RWPE2 (cell line): Measurements from ENCODE around the gene MTA3.

Experiments
- ATAC-seq: fragments of 200-7000 bp; cut with Tn5 transposase; 3 replicates; pipeline ENCODE4 v1.9.1; 2021; ENCODE audit warnings: low read depth
- DNase-seq: peaks from one replicate; pipeline ENCODE4 v3.0.0-alpha.2; 2020; ENCODE audit warnings: low spot score
- H3K27ac ChIP-seq: fragments of 450-650 bp; 2 replicates; pipeline ENCODE4 v1.5.1; 2017; ENCODE audit warnings: mild to moderate bottlenecking; ENCODE audit not compliant: poor library complexity, severe bottlenecking
- H3K27me3 ChIP-seq: fragments of 250-450 bp; sonication (Bioruptor Pico); 2 replicates; pipeline ENCODE4 v1.5.1; 2021; ENCODE audit warnings: mild to moderate bottlenecking, moderate library complexity; ENCODE audit not compliant: insufficient read depth, poor library complexity, severe bottlenecking
- H3K36me3 ChIP-seq: fragments of 250-450 bp; sonication (Bioruptor Pico); 2 replicates; pipeline ENCODE4 v1.5.1; 2020; ENCODE audit warnings: low read depth, mild to moderate bottlenecking, moderate library complexity
- H3K4me1 ChIP-seq: fragments of 250-450 bp; sonication (Bioruptor Pico); 2 replicates; pipeline ENCODE4 v1.5.1; 2021; ENCODE audit warnings: mild to moderate bottlenecking, moderate library complexity; ENCODE audit not compliant: insufficient read depth, poor library complexity, severe bottlenecking
- H3K4me3 ChIP-seq: fragments of 250-450 bp; sonication (Bioruptor Pico); 2 replicates; pipeline ENCODE4 v1.5.1; 2021; ENCODE audit warnings: mild to moderate bottlenecking, moderate library complexity; ENCODE audit not compliant: severe bottlenecking
- H3K9me3 ChIP-seq: fragments of 250-450 bp; sonication (Bioruptor Pico); 2 replicates; pipeline ENCODE4 v1.5.1; 2021; ENCODE audit warnings: mild to moderate bottlenecking, moderate library complexity; ENCODE audit not compliant: severe bottlenecking
- TF ChIP-seq, protein P1 (sequence below): fragments of 450-650 bp; IDR thresholded peaks from one replicate; pipeline ENCODE4 v1.5.1; 2017; ENCODE audit warnings: mild to moderate bottlenecking, moderate library complexity; ENCODE audit not compliant: poor library complexity, severe bottlenecking

Gene MTA3

DNA sequence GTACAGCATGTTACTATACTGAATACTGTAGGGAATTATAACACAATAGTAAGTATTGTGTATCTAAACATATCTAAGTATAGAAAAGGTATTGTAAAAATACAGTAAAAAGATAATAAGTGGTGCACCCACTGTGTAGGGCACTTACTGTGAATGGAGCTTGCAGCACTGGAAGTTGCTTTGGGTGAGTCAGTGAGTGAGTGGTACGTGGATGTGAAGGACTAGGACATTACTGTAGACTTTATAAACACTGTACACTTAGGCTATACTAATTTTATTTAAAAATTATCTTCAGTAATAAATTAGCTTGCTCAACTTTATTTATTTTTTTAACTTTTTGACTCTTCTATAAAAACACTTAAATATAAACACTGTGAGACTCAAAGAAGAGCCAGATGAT is 82.6 kb downstream of the MTA3 start:
- no peaks in the 10 kb centered on the region for H3K9me3 ChIP-seq
- DNase-seq (no peak), ATAC-seq (no peak)
- H3K4me3 ChIP-seq, result no peak overlapping the region
- H3K27me3 ChIP-seq, result no peaks in the 10 kb centered on the region
- no peaks in the 10 kb centered on the region for H3K4me1 ChIP-seq
- 0 out of 2 replicates have a peak, but pooled peaks cover 3% of the 10 kb centered on the region for H3K36me3 ChIP-seq
- no peak overlapping the region for H3K27ac ChIP-seq
- TF ChIP-seq, protein P1, sequence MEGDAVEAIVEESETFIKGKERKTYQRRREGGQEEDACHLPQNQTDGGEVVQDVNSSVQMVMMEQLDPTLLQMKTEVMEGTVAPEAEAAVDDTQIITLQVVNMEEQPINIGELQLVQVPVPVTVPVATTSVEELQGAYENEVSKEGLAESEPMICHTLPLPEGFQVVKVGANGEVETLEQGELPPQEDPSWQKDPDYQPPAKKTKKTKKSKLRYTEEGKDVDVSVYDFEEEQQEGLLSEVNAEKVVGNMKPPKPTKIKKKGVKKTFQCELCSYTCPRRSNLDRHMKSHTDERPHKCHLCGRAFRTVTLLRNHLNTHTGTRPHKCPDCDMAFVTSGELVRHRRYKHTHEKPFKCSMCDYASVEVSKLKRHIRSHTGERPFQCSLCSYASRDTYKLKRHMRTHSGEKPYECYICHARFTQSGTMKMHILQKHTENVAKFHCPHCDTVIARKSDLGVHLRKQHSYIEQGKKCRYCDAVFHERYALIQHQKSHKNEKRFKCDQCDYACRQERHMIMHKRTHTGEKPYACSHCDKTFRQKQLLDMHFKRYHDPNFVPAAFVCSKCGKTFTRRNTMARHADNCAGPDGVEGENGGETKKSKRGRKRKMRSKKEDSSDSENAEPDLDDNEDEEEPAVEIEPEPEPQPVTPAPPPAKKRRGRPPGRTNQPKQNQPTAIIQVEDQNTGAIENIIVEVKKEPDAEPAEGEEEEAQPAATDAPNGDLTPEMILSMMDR, result no peak

DNA sequence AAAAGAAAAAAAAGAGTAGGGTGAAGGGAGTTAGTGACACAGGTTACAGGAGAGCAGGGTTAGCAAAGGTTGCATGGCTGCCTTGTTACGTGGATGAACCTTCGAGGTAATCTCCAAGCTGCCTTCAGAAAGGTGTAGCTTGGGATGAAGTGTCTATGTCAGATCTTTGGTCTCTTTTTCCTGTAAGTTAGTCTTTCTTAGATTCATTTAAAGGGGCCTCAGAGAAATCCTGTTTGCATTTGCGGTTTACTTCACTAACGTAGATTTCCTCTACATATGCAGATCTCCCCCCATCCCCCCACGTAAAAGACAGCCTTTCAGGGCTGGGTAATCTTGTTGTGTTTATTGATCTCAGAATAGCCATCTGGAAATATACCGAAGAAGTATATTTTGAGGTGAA is 83.7 kb downstream of the MTA3 start:
- TF ChIP-seq, protein P1, result no peak
- 0 out of 2 replicates have a peak, but pooled peaks cover 4% of the 10 kb centered on the region for H3K36me3 ChIP-seq
- no peak overlapping the region for H3K27ac ChIP-seq
- H3K4me3 ChIP-seq, result no peak overlapping the region
- no peaks in the 10 kb centered on the region for H3K27me3 ChIP-seq
- no peaks in the 10 kb centered on the region for H3K9me3 ChIP-seq
- no peak for ATAC-seq
- DNase-seq, result no peak
- no peaks in the 10 kb centered on the region for H3K4me1 ChIP-seq

DNA sequence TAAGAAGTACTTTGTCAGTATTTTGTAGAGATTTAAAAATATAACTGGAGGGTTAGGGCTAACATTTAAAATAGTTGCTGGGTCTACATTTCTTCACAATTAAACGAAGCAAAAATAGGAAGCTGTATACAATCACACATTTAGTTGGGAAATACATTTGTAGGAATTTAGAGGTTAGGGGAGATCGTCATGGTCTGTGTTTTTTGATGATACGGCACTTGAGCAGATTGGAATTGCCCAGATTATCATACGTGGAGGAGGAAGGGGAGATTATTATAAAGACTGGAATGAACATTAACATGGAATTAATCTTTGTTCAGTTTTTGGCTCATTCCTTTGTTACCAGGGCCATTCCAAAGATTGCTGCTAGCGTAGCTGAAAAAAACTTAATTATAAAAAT is 84.6 kb downstream of the MTA3 start:
- 0 out of 2 replicates have a peak, but pooled peaks cover 4% of the 10 kb centered on the region for H3K36me3 ChIP-seq

DNA sequence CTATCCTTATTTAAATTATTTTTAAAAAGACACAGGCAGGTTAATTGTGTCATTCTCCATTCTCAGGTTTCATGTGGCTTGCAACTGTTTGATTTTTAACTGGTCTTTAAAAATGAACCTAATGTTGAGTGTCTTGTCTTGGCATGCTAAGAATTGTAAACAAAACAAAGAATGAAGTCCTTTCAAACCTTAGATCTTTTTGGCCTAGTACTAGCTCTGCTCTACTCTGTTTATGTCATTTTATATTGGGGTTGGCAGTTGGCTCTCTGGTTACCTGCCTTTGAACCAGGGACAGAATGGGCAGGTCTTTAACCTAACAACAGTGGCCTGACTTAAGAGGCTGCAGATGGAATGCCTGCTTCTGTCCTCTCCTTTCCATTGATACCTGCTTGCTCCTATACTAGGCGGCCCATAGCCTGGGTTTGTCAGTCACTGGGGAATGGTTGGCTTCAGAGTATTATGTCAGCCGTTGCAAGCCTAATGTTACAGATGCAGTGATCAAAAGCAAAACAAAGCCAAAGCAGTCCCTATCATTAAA is 85.5 kb downstream of the MTA3 start:
- TF ChIP-seq, protein P1, result no peak
- no peaks in the 10 kb centered on the region for H3K27me3 ChIP-seq
- H3K9me3 ChIP-seq, result no peaks in the 10 kb centered on the region
- ATAC-seq, result no peak
- H3K27ac ChIP-seq, result no peak overlapping the region
- no peak overlapping the region for H3K4me3 ChIP-seq
- H3K4me1 ChIP-seq, result no peaks in the 10 kb centered on the region
- DNase-seq, result no peak
- 0 out of 2 replicates have a peak, but pooled peaks cover 4% of the 10 kb centered on the region for H3K36me3 ChIP-seq

More for the DNA sequence above, 84.6 kb downstream of the MTA3 start:
- TF ChIP-seq, protein P1, result no peak
- Histone ChIP-seq H3K9me3 (no peaks in the 10 kb centered on the region), H3K4me3 (no peak overlapping the region), H3K27ac (no peak overlapping the region), H3K4me1 (no peaks in the 10 kb centered on the region), H3K27me3 (no peaks in the 10 kb centered on the region)
- no peak for ATAC-seq
- DNase-seq, result no peak

DNA sequence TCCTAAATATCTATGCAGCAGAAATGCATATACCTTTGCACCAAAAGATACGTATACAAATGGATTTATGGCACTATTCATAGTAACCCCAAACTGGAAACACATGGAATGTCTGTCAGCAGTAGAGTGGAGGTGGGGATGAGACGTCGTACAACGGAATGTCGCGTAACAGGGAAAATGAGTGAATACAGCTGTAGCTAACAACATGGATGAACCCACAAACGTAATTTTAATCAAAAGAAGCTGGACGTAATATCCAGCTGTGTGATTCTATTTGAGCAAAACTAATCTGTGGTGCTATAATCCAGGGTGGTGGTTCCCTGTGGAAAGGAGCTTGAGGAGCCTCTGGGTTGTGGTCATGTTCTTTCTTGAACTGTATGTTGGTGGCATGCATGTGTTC is 89.9 kb downstream of the MTA3 start:
- Histone ChIP-seq H3K27me3 (no peaks in the 10 kb centered on the region), H3K4me1 (no peaks in the 10 kb centered on the region), H3K9me3 (no peaks in the 10 kb centered on the region), H3K4me3 (no peak overlapping the region), H3K27ac (no peak overlapping the region), H3K36me3 (peaks cover 15% of the 10 kb centered on the region)
- ATAC-seq (no peak), DNase-seq (no peak)
- TF ChIP-seq, protein P1, result no peak
